SK-N-SH (cell line): ENCODE data around the gene DAPK3. TPM values are rescaled to one million over a fixed set of nuclear protein-coding genes. Genes with fewer than 3 reads are reported as not detected.

Experiments
- CTCF ChIA-PET: fragments of 300-600, 350-600 bp; formaldehyde crosslinking; extraction: SDS; loops from one replicate; lab custom pipeline; 2021; lab: Yijun Ruan, JAX
- POLR2A ChIA-PET: fragments of 350-600 bp; sonication (Branson Sonifier 250); formaldehyde crosslinking; extraction: SDS; loops from one replicate; lab custom pipeline; 2020; ENCODE audit warnings: antibody characterized with exemption, inconsistent platforms; lab: Yijun Ruan, JAX
- DNase-seq: peaks from one replicate; pipeline ENCODE4 v3.0.0; 2012
- H2AFZ ChIP-seq: fragments of 200-600 bp; sonication (generic); 2 replicates; pipeline ENCODE4 v1.8.1; 2016; ENCODE audit warnings: antibody characterized with exemption, mild to moderate bottlenecking, low read depth
- H3F3A ChIP-seq: fragments of 200-600 bp; sonication (generic); replicated peaks from 2 replicates; pipeline ENCODE3; 2016; ENCODE audit warnings: antibody characterized with exemption, mild to moderate bottlenecking; ENCODE audit not compliant: insufficient read depth
- H3K27ac ChIP-seq, 2 experiments: fragments of 200-500 bp in 1 of 2; fragments of 200-600 bp in 1 of 2; sonication (Bioruptor generic) in 1 of 2; sonication (generic), shearing (Covaris generic) in 1 of 2; 2 replicates each; pipeline versions ENCODE4 v1.5.1 to v1.6.1; 2014 to 2016; ENCODE audit warnings: low read depth in 2 of 2, inconsistent platforms in 1 of 2, low read length in 1 of 2, mild to moderate bottlenecking in 1 of 2, mixed read lengths in 1 of 2
- H3K27me3 ChIP-seq: fragments of 200-600 bp; sonication (generic), shearing (Covaris generic); 2 replicates; pipeline ENCODE4 v1.6.1; 2016; ENCODE audit warnings: mixed run types; ENCODE audit not compliant: insufficient read depth
- H3K36me3 ChIP-seq, 2 experiments: fragments of 200-500 bp in 1 of 2; fragments of 200-600 bp in 1 of 2; sonication (Bioruptor generic) in 1 of 2; sonication (generic) in 1 of 2; replicated peaks in 1 of 2; 2 replicates each; pipeline versions ENCODE3 to v1.5.1; 2014 to 2016; ENCODE audit warnings: low read length in 1 of 2, mild to moderate bottlenecking in 1 of 2; ENCODE audit not compliant: insufficient read depth in 2 of 2, control insufficient read depth in 1 of 2
- H3K4me1 ChIP-seq, 2 experiments: fragments of 200-500 bp in 1 of 2; fragments of 200-600 bp in 1 of 2; sonication (Bioruptor generic) in 1 of 2; sonication (generic), shearing (Covaris generic) in 1 of 2; 2 replicates each; pipeline versions ENCODE4 v1.5.1 to v1.6.1; 2014 to 2016; ENCODE audit warnings: low read depth in 1 of 2, low read length in 1 of 2, mixed run types in 1 of 2; ENCODE audit not compliant: insufficient read depth in 2 of 2, control insufficient read depth in 1 of 2
- H3K4me2 ChIP-seq: fragments of 200-600 bp; sonication (generic), shearing (Covaris generic); 2 replicates; pipeline ENCODE4 v1.6.1; 2017; ENCODE audit warnings: mixed run types
- H3K4me3 ChIP-seq, 2 experiments: fragments of 200-500 bp in 1 of 2; fragments of 200-600 bp in 1 of 2; sonication (Bioruptor generic) in 1 of 2; sonication (generic), shearing (Covaris generic) in 1 of 2; 2 replicates each; pipeline versions ENCODE4 v1.5.1 to v1.8.1; 2014 to 2016; ENCODE audit warnings: low read depth in 2 of 2, inconsistent platforms in 1 of 2, low read length in 1 of 2, mild to moderate bottlenecking in 1 of 2, mixed read lengths in 1 of 2, moderate library complexity in 1 of 2
- H3K79me2 ChIP-seq: fragments of 200-600 bp; sonication (generic); 2 replicates; pipeline ENCODE4 v1.8.1; 2017; ENCODE audit warnings: mild to moderate bottlenecking; ENCODE audit not compliant: insufficient read depth
- H3K9ac ChIP-seq: fragments of 200-600 bp; sonication (generic); 2 replicates; pipeline ENCODE4 v1.6.1; 2017; ENCODE audit warnings: mixed run types
- H3K9me2 ChIP-seq: fragments of 200-600 bp; sonication (generic); 2 replicates; pipeline ENCODE4 v1.6.1; 2017; ENCODE audit warnings: mixed run types
- H3K9me3 ChIP-seq: fragments of 200-600 bp; sonication (generic); 2 replicates; pipeline ENCODE4 v1.6.1; 2017; ENCODE audit warnings: mixed run types, mild to moderate bottlenecking, moderate library complexity
- H4K20me1 ChIP-seq: fragments of 200-600 bp; sonication (generic); 2 replicates; pipeline ENCODE4 v1.6.1; 2017; ENCODE audit warnings: mild to moderate bottlenecking, mixed run types; ENCODE audit not compliant: insufficient read depth
- CHD2 ChIP-seq: fragments of 150-350 bp; IDR thresholded peaks from 2 replicates; pipeline ENCODE4 v1.6.1; 2018; ENCODE audit warnings: low read length; ENCODE audit not compliant: partially characterized antibody
- FOXM1 ChIP-seq: IDR thresholded peaks from 2 replicates; pipeline ENCODE4 v1.4.0; 2012; ENCODE audit warnings: low read depth, mild to moderate bottlenecking
- GATA2 ChIP-seq: sonication (generic); formaldehyde crosslinking; IDR thresholded peaks from 2 replicates; pipeline ENCODE4 v1.5.0; 2020; ENCODE audit warnings: mild to moderate bottlenecking, missing genetic modification reagents
- MEF2A ChIP-seq: IDR thresholded peaks from 2 replicates; pipeline ENCODE4 v1.4.0; 2012; ENCODE audit warnings: low read depth, borderline replicate concordance
- NFIC ChIP-seq: IDR thresholded peaks from 2 replicates; pipeline ENCODE4 v1.4.0; 2012; ENCODE audit warnings: borderline replicate concordance
- NRF1 ChIP-seq: IDR thresholded peaks from 2 replicates; pipeline ENCODE4 v1.6.1; 2012; ENCODE audit warnings: low read depth, mild to moderate bottlenecking, low read length
- POLR2AphosphoS5 ChIP-seq: IDR thresholded peaks from 2 replicates; pipeline ENCODE4 v1.6.1; 2012; ENCODE audit warnings: low read depth, low read length
- RAD21 ChIP-seq: IDR thresholded peaks from 2 replicates; pipeline ENCODE4 v1.6.1; 2012; ENCODE audit warnings: mild to moderate bottlenecking, low read length
- RCOR1 ChIP-seq: fragments of 150-350 bp; IDR thresholded peaks from 2 replicates; pipeline ENCODE4 v1.6.1; 2017; ENCODE audit warnings: antibody characterized with exemption, low read length
- SMC3 ChIP-seq: IDR thresholded peaks from 2 replicates; pipeline ENCODE4 v1.6.1; 2012; ENCODE audit warnings: low read depth, low read length, improper control_type of control experiment
- TAF1 ChIP-seq: IDR thresholded peaks from 2 replicates; pipeline ENCODE4 v1.6.1; 2012; ENCODE audit warnings: low read depth, mild to moderate bottlenecking, low read length, moderate library complexity, borderline replicate concordance
- TCF12 ChIP-seq: IDR thresholded peaks from 2 replicates; pipeline ENCODE4 v1.4.0; 2012
- YY1 ChIP-seq: IDR thresholded peaks from 2 replicates; pipeline ENCODE4 v1.4.0; 2012; ENCODE audit warnings: low read depth, mild to moderate bottlenecking
- WGBS: methylation state at CpG from one replicate; pipeline ENCODE4 v1.1.6; 2017; ENCODE audit warnings: low lambda C conversion rate; 5-methylcytosine and 5-hydroxymethylcytosine counted together
- polyA plus RNA-seq, 3 experiments: library from polyadenylated mRNA; depleted of rRNA; stranded (reverse); fragments of >200 nt; gene quantifications; 2 replicates each; pipeline ENCODE4 v1.2.3, GENCODE V29; 2012
- TF ChIP-seq, protein P1 (sequence below): fragments of 150-350 bp; IDR thresholded peaks from 2 replicates; pipeline ENCODE4 v1.6.1; 2016; ENCODE audit warnings: mild to moderate bottlenecking, low read depth, low read length
- TF ChIP-seq, protein P2 (sequence below): IDR thresholded peaks from 2 replicates; pipeline ENCODE4 v1.6.1; 2012; ENCODE audit warnings: mild to moderate bottlenecking, low read depth, low read length, moderate library complexity
- TF ChIP-seq, protein P3 (sequence below): IDR thresholded peaks from 2 replicates; pipeline ENCODE4 v1.4.0; 2012; ENCODE audit warnings: low read depth
- TF ChIP-seq, protein P4 (sequence below): IDR thresholded peaks from 2 replicates; pipeline ENCODE4; 2012
- TF ChIP-seq, protein P5 (sequence below): fragments of 200-600 bp; sonication (generic); IDR thresholded peaks from 2 replicates; pipeline ENCODE4 v1.6.1; 2017; ENCODE audit warnings: antibody characterized with exemption, mild to moderate bottlenecking, moderate library complexity

DAPK3 gene
- polyA plus RNA-seq, 1 of the 3 experiments (the other 2 are of a cell fraction), result 142 TPM

DNA sequence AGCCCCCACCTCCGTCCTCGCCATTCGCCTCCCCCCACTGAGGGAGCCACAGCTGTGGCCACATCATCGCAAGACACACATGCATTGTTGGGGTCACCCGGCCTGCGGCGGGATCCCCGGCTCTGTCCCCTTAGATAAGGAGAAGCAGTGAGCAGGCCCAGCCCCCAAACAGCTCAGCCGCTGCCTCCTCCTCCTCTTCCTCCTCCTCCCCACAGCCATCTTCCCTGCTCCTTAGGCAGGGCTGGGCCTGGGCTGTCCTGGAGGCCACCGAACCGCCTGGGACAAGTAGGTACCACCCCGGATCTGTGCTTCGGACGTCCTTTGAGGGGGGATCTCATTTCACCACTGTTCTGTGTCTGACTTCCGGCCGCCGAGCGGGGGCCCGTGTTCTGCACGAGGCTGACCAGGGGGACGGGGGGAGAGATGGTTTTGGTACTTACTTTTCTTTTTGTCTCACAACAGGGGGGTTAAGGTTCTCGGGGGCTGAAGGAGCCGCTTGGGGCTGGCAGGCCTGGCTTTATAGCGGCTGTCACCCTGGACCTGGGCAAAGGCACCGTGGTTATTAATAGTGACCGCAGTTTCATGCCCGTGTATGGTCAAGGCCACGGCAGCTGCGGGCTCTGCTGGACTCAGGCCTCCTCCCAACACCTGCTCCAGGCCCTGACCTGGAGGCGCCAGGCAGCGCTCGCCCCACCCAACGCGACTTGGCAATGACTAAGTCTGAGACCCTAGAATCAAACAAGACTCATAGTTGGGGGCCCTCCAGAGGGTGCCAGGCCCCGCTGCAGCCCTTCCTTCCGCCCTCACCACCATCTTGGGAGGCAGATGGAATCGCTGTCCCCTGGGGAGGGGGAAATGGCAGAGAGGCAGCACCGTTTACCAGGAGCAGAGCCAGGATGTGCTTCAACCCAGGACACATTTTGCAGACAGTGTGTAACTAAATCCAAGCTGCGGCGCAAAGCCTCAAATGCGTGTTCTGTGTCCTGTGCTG, 19.7 kb downstream of the DAPK3 start:
- CTCF ChIA-PET, result no interaction called here
- no peaks in the 10 kb centered on the region for H3F3A ChIP-seq

More for the DNA sequence above, 19.7 kb downstream of the DAPK3 start:
- H3K4me3 ChIP-seq, result no peak overlapping the region
- H4K20me1 ChIP-seq, result peaks cover 10% of the 10 kb centered on the region
- POLR2A ChIA-PET, result interaction anchor here (0.6 kb wide), 1 partner anchor 70 kb away, joined by 3 read pairs; no protein-coding TSS in a partner anchor
- H3K79me2 ChIP-seq, result no peaks in the 10 kb centered on the region; the same call in 1 of the 2 replicates
- TF ChIP-seq TCF12 (no peak), SMC3 (no peak), RCOR1 (no peak), NRF1 (no peak), YY1 (no peak), POLR2AphosphoS5 (no peak), NFIC (no peak), GATA2 (CRISPR knock-in tag) (no peak), MEF2A (no peak), TAF1 (no peak), FOXM1 (no peak), CHD2 (no peak), RAD21 (no peak)
- TF ChIP-seq, protein P1, sequence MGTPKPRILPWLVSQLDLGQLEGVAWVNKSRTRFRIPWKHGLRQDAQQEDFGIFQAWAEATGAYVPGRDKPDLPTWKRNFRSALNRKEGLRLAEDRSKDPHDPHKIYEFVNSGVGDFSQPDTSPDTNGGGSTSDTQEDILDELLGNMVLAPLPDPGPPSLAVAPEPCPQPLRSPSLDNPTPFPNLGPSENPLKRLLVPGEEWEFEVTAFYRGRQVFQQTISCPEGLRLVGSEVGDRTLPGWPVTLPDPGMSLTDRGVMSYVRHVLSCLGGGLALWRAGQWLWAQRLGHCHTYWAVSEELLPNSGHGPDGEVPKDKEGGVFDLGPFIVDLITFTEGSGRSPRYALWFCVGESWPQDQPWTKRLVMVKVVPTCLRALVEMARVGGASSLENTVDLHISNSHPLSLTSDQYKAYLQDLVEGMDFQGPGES, result no peak
- TF ChIP-seq, protein P2, sequence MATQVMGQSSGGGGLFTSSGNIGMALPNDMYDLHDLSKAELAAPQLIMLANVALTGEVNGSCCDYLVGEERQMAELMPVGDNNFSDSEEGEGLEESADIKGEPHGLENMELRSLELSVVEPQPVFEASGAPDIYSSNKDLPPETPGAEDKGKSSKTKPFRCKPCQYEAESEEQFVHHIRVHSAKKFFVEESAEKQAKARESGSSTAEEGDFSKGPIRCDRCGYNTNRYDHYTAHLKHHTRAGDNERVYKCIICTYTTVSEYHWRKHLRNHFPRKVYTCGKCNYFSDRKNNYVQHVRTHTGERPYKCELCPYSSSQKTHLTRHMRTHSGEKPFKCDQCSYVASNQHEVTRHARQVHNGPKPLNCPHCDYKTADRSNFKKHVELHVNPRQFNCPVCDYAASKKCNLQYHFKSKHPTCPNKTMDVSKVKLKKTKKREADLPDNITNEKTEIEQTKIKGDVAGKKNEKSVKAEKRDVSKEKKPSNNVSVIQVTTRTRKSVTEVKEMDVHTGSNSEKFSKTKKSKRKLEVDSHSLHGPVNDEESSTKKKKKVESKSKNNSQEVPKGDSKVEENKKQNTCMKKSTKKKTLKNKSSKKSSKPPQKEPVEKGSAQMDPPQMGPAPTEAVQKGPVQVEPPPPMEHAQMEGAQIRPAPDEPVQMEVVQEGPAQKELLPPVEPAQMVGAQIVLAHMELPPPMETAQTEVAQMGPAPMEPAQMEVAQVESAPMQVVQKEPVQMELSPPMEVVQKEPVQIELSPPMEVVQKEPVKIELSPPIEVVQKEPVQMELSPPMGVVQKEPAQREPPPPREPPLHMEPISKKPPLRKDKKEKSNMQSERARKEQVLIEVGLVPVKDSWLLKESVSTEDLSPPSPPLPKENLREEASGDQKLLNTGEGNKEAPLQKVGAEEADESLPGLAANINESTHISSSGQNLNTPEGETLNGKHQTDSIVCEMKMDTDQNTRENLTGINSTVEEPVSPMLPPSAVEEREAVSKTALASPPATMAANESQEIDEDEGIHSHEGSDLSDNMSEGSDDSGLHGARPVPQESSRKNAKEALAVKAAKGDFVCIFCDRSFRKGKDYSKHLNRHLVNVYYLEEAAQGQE, result no peak
- TF ChIP-seq, protein P3, sequence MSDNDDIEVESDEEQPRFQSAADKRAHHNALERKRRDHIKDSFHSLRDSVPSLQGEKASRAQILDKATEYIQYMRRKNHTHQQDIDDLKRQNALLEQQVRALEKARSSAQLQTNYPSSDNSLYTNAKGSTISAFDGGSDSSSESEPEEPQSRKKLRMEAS, result no peak
- TF ChIP-seq, protein P4, sequence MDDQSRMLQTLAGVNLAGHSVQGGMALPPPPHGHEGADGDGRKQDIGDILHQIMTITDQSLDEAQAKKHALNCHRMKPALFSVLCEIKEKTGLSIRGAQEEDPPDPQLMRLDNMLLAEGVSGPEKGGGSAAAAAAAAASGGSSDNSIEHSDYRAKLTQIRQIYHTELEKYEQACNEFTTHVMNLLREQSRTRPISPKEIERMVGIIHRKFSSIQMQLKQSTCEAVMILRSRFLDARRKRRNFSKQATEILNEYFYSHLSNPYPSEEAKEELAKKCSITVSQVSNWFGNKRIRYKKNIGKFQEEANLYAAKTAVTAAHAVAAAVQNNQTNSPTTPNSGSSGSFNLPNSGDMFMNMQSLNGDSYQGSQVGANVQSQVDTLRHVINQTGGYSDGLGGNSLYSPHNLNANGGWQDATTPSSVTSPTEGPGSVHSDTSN, result no peak
- TF ChIP-seq, protein P5, sequence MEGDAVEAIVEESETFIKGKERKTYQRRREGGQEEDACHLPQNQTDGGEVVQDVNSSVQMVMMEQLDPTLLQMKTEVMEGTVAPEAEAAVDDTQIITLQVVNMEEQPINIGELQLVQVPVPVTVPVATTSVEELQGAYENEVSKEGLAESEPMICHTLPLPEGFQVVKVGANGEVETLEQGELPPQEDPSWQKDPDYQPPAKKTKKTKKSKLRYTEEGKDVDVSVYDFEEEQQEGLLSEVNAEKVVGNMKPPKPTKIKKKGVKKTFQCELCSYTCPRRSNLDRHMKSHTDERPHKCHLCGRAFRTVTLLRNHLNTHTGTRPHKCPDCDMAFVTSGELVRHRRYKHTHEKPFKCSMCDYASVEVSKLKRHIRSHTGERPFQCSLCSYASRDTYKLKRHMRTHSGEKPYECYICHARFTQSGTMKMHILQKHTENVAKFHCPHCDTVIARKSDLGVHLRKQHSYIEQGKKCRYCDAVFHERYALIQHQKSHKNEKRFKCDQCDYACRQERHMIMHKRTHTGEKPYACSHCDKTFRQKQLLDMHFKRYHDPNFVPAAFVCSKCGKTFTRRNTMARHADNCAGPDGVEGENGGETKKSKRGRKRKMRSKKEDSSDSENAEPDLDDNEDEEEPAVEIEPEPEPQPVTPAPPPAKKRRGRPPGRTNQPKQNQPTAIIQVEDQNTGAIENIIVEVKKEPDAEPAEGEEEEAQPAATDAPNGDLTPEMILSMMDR, result no peak
- H3K4me2 ChIP-seq, result no peak overlapping the region
- WGBS, result 84% methylated on average over 21 of the region's 41 CpGs
- H3K4me1 ChIP-seq, result no peaks in the 10 kb centered on the region; a peak in 1 of 4 replicates
- no peaks in the 10 kb centered on the region for H3K27me3 ChIP-seq
- no peaks in the 10 kb centered on the region for H3K9me2 ChIP-seq
- no peaks in the 10 kb centered on the region for H3K9me3 ChIP-seq
- H3K9ac ChIP-seq, result no peak overlapping the region
- no peak overlapping the region for H3K27ac ChIP-seq
- H3K36me3 ChIP-seq, result no peaks in the 10 kb centered on the region
- no peak overlapping the region for H2AFZ ChIP-seq
- no peak for DNase-seq
